ENCODE results near the gene PPP1R3A.
"Not testable (repeated sequence)": the region's sequence is repeated elsewhere in the genome, so short reads cannot be mapped to it uniquely, and the experiment has no call there.

PPP1R3A gene

GRCh38 chr7:113918946-113919345 lies at the start of gene PPP1R3A:
TSS of gene PPP1R3A (minus strand) at chr7:113919009. CDS start at chr7:113918996, 13 bp downstream.
- DNase-seq (ENCODE audit: low read depth): no peak

- no peak for DNase-seq (ENCODE audit: low read depth)
Measured at GRCh38 chr7:113963356-113963755, 44.5 kb upstream of the PPP1R3A start.

- DNase-seq (ENCODE audit: low read depth): no peak
Measured at GRCh38 chr7:113959910-113960309, 41.1 kb upstream of the PPP1R3A start.

- DNase-seq (ENCODE audit: low read depth): no peak
Measured at GRCh38 chr7:113955157-113955556, 36.3 kb upstream of the PPP1R3A start.

- DNase-seq (ENCODE audit: low read depth): no peak
Measured at GRCh38 chr7:113953553-113953952, 34.7 kb upstream of the PPP1R3A start.

GRCh38 chr7:113945018-113945938 lies 26.5 kb upstream of the PPP1R3A start:
- DNase-seq (ENCODE audit: low read depth): no peak

- no peak for DNase-seq (ENCODE audit: low read depth)
Measured at GRCh38 chr7:113936982-113937381, 18.2 kb upstream of the PPP1R3A start.

GRCh38 chr7:113936535-113936934 lies 17.7 kb upstream of the PPP1R3A start:
- no peak for DNase-seq (ENCODE audit: low read depth)

GRCh38 chr7:113929389-113929788 lies 10.6 kb upstream of the PPP1R3A start:
- not testable (repeated sequence) for DNase-seq (ENCODE audit: low read depth)

GRCh38 chr7:113928112-113928511 lies 9.3 kb upstream of the PPP1R3A start:
- DNase-seq (ENCODE audit: low read depth): no peak

GRCh38 chr7:113922049-113922448 lies 3.2 kb upstream of the PPP1R3A start:
- no peak for DNase-seq (ENCODE audit: low read depth)

GRCh38 chr7:113921363-113921762 lies 2.6 kb upstream of the PPP1R3A start:
- no peak for DNase-seq (ENCODE audit: low read depth)

- no peak for DNase-seq (ENCODE audit: low read depth)
Measured at GRCh38 chr7:113917840-113918239, 969 bp downstream of the PPP1R3A start.

- DNase-seq (ENCODE audit: low read depth): no peak
Measured at GRCh38 chr7:113915956-113916355, 2.9 kb downstream of the PPP1R3A start.

- DNase-seq (ENCODE audit: low read depth): peak; percentile 35
Measured at GRCh38 chr7:113912876-113913275, 5.9 kb downstream of the PPP1R3A start.

GRCh38 chr7:113907617-113908016 lies 11.2 kb downstream of the PPP1R3A start:
- DNase-seq (ENCODE audit: low read depth): no peak

- no peak for DNase-seq (ENCODE audit: low read depth)
Measured at GRCh38 chr7:113904521-113904920, 14.3 kb downstream of the PPP1R3A start.

- no peak for DNase-seq (ENCODE audit: low read depth)
Measured at GRCh38 chr7:113892818-113893217, 26.0 kb downstream of the PPP1R3A start.

GRCh38 chr7:113891828-113892227 lies 27.0 kb downstream of the PPP1R3A start:
- peak; percentile 4 for DNase-seq (ENCODE audit: low read depth)

- no peak for DNase-seq (ENCODE audit: low read depth)
Measured at GRCh38 chr7:113891031-113891350, 27.8 kb downstream of the PPP1R3A start.

- DNase-seq (ENCODE audit: low read depth): no peak
Measured at GRCh38 chr7:113890331-113891030, 28.3 kb downstream of the PPP1R3A start.

GRCh38 chr7:113883096-113883495 lies 35.7 kb downstream of the PPP1R3A start:
- DNase-seq (ENCODE audit: low read depth): no peak

GRCh38 chr7:113880559-113880958 lies 38.2 kb downstream of the PPP1R3A start:
- no peak for DNase-seq (ENCODE audit: low read depth)

All from fibroblast of gingiva (primary cell).